ENCODE results near the gene PNPLA5. TPM values are rescaled to one million over a fixed set of nuclear protein-coding genes. Genes with fewer than 3 reads are reported as not detected.
"Not testable (repeated sequence)": the region's sequence is repeated elsewhere in the genome, so short reads cannot be mapped to it uniquely, and the experiment has no call there.

The PNPLA5 gene
- total RNA-seq, 1 donor from 2014 or later: not detected

- H3K27me3 ChIP-seq (ENCODE audit: low read depth): peaks cover 65% of the 10 kb centered on the region
- H3K27ac ChIP-seq (replicated peaks): no peak overlapping the region
- H3K4me1 ChIP-seq: no peaks in the 10 kb centered on the region
- no peaks in the 10 kb centered on the region for H3K9me3 ChIP-seq (replicated peaks)
- no peaks in the 10 kb centered on the region for H3K36me3 ChIP-seq
- no peak overlapping the region for H3K4me3 ChIP-seq
- DNase-seq: no peak
- intact Hi-C loops (cut with micrococcal nuclease): no loop called here
- TF ChIP-seq CTCF (IDR thresholded peaks at IDR 0.05; ENCODE audit: borderline replicate concordance): no peak
These were observed 18.4 kb upstream of the PNPLA5 start for GRCh38 chr22:43910178-43910695.

GRCh38 chr22:43909708-43910107 is 17.9 kb upstream of the PNPLA5 start:
- H3K27me3 ChIP-seq (ENCODE audit: low read depth): peaks cover 65% of the 10 kb centered on the region
- intact Hi-C loops (cut with micrococcal nuclease): no loop called here

GRCh38 chr22:43905681-43906080 is 13.9 kb upstream of the PNPLA5 start:
- no peak overlapping the region for H3K4me3 ChIP-seq
- H3K36me3 ChIP-seq: no peaks in the 10 kb centered on the region
- no peaks in the 10 kb centered on the region for H3K9me3 ChIP-seq (replicated peaks)
- no peak overlapping the region for H3K27ac ChIP-seq (replicated peaks)
- no peaks in the 10 kb centered on the region for H3K4me1 ChIP-seq
- TF ChIP-seq CTCF (IDR thresholded peaks at IDR 0.05; ENCODE audit: borderline replicate concordance): no peak
- intact Hi-C loops (cut with micrococcal nuclease): no loop called here
- H3K27me3 ChIP-seq (ENCODE audit: low read depth): peaks cover 75% of the 10 kb centered on the region
- DNase-seq: no peak

More at GRCh38 chr22:43909708-43910107, 17.9 kb upstream of the PNPLA5 start:
- no peak overlapping the region for H3K4me3 ChIP-seq
- no peaks in the 10 kb centered on the region for H3K36me3 ChIP-seq
- H3K4me1 ChIP-seq: no peaks in the 10 kb centered on the region
- no peak overlapping the region for H3K27ac ChIP-seq (replicated peaks)
- no peaks in the 10 kb centered on the region for H3K9me3 ChIP-seq (replicated peaks)
- TF ChIP-seq CTCF (IDR thresholded peaks at IDR 0.05; ENCODE audit: borderline replicate concordance): no peak
- DNase-seq: no peak

- H3K4me1 ChIP-seq: not testable (repeated sequence)
- DNase-seq: peak; percentile 45
These were observed 12.6 kb upstream of the PNPLA5 start for GRCh38 chr22:43904412-43904811.

GRCh38 chr22:43903033-43903432 is 11.2 kb upstream of the PNPLA5 start:
- H3K36me3 ChIP-seq; DNase-seq; H3K9me3 ChIP-seq (replicated peaks); H3K4me1 ChIP-seq; H3K4me3 ChIP-seq; H3K27ac ChIP-seq (replicated peaks); intact Hi-C loops (cut with micrococcal nuclease): not testable (repeated sequence)
- H3K27me3 ChIP-seq (ENCODE audit: low read depth): peaks cover 76% of the 10 kb centered on the region

More at GRCh38 chr22:43904412-43904811, 12.6 kb upstream of the PNPLA5 start:
- H3K27me3 ChIP-seq (ENCODE audit: low read depth): peaks cover 88% of the 10 kb centered on the region
- H3K4me3 ChIP-seq; intact Hi-C loops (cut with micrococcal nuclease); H3K9me3 ChIP-seq (replicated peaks); H3K36me3 ChIP-seq; H3K27ac ChIP-seq (replicated peaks): not testable (repeated sequence)
- TF ChIP-seq CTCF (IDR thresholded peaks at IDR 0.05; ENCODE audit: borderline replicate concordance): peak; percentile 44

- Histone ChIP-seq H3K27ac (replicated peaks) (no peak overlapping the region), H3K4me1 (no peaks in the 10 kb centered on the region), H3K9me3 (replicated peaks) (no peaks in the 10 kb centered on the region), H3K36me3 (no peaks in the 10 kb centered on the region), H3K4me3 (no peak overlapping the region), H3K27me3 (ENCODE audit: low read depth) (peaks cover 72% of the 10 kb centered on the region)
- DNase-seq: no peak
- no peak for TF ChIP-seq CTCF (IDR thresholded peaks at IDR 0.05; ENCODE audit: borderline replicate concordance)
- intact Hi-C loops (cut with micrococcal nuclease): no loop called here
These were observed 10.3 kb upstream of the PNPLA5 start for GRCh38 chr22:43901976-43902643.

Data from left ventricle myocardium inferior (tissue), 1 donor.